Embryonic facial prominence (tissue), 1 donor: ENCODE measurements around the gene IFNL4.
"Not testable (repeated sequence)": the region's sequence is repeated elsewhere in the genome, so short reads cannot be mapped to it uniquely, and the experiment has no call there.

Source experiments
- DNase-seq: peaks from one replicate; pipeline ENCODE4 v3.0.0-alpha.2; 2016; ENCODE audit errors: extremely low spot score

Gene IFNL4

DNA sequence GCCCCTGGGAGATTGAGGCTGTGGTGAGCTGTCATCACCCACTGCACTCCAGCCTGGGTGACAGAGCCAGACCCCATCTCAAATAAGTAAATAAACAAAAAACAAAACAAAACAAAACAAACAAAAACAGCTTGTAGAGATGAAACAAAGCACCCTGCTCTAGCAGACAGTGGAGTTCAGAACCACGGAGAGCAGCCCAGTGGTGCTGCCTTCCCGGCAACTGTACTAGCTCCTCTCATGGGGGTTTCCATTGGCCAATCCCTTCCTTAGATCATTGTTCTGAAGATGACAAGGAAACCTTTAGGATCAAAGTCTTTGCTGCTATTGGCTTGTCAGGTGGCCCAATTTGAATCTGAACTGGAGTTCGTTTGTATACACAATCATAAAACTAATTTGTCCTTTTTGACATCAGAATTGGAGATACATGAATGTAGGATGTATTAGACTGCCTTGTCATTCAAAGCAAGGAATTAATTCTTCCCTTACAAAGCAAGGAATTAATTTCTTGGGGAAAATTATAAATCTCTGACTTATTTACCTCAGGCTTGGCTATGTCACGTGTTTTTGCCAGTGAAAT, 24.9 kb downstream of the IFNL4 start:
- DNase-seq: no peak

DNA sequence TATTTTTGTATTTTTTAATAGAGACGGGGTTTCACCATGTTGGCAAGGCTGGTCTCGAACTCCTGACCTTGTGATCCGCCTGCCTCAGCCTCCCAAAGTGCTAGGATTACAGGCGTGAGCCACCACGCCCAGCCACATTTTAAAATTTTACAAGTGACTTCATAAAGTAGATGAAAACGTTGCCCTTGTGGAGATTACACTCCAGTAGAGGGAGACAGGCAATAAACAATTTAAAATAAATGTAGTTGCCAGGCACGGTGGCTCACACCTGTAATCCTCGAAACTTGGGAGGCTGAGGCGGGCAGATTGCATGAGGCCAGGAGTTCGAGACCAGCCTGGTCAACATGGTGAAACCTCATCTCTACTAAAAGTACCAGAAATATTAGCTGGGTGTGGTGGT, 29.5 kb downstream of the IFNL4 start:
- not testable (repeated sequence) for DNase-seq

DNA sequence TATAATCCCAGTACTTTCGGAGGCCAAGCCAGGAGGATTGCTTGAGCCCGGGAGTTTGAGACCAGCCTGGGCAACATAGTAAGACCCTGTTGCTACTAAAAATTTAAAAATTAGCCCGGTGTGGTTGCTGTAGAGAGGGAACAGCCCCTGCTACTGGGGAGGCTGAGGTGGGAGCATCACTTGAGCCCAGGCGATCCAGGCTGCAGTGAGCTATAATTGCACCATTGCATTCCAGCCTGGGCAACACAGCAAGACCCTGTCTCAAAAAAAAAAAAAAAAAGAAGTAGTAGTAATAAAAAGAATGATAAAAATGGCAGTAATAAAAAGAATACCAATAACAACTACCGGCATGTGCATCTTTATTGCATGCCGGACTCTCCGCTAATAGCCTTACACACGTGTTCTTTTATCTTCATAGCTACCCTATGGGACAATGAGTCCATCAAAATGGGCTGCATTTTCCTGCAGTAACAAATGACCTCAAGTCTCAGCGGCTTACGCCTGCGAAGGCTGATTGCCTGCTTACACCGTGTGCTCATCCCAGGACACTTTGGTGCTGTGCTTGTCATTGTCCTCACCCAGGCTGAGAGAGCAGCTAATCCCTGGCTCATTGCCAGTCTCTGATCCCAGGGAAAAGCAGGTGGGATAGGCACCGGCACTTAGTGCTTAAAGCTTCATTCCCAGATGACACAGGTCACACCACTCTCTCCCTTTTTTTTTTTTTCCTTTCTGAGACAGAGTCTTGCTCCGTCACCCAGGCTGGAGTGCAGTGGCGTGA, 30.2 kb downstream of the IFNL4 start:
- DNase-seq: no peak

DNA sequence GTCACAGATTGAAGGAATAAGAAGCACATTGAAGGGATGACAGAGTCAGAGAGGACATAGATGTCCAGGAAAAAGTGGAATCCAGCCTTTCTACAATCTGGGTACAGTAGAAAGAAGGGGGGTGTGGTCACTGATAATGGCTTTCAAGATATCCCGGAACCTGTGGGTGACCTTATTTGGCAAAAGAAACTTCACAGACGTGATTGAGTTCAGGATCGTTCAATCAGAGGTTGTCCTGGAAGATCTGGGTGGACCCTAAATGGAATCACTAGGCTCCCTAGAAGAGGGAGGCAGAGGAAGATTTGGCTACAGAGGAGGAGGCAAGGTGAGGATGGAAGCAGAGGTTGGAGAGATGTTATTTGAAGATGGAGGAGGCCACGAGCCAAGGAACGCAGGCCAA, 31.6 kb downstream of the IFNL4 start:
- DNase-seq: no peak

DNA sequence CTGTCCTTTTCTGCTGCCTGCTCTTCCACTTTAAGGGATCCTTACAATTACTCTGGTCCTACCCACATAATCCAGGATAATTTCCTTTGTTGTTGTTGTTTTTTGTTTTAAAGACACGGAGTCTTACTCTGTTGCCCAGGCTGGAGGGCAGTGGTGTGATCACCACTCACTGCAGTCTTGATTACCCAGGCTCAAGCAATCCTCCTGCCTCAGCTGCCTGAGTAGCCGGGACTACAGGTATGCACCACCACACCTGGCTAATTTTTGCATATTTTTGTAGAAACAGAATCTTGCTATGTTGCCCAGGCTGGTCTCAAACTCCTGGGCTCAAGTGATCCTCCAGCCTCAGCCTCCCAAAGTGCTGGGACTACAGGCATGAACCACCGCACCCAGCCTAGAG, 33.3 kb downstream of the IFNL4 start:
- DNase-seq: not testable (repeated sequence)

DNA sequence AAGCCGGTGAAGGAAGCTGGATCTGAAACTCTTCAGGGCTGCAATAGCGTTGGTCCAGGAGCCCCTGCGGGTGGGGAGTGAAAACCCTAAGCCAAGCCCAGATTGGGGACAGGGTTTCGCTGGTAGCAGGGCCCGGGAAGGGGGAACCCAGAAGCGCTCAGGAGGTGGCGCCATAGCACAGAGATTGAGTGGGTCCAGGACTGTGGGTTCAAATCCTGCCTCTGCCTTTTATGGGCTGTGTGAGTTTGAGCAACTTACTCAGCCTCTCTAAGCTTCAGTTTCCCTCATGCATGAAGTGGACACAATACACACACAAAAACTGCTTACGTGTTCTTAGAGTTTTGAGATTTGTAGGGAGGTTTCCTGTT, 36.3 kb downstream of the IFNL4 start:
- no peak for DNase-seq

DNA sequence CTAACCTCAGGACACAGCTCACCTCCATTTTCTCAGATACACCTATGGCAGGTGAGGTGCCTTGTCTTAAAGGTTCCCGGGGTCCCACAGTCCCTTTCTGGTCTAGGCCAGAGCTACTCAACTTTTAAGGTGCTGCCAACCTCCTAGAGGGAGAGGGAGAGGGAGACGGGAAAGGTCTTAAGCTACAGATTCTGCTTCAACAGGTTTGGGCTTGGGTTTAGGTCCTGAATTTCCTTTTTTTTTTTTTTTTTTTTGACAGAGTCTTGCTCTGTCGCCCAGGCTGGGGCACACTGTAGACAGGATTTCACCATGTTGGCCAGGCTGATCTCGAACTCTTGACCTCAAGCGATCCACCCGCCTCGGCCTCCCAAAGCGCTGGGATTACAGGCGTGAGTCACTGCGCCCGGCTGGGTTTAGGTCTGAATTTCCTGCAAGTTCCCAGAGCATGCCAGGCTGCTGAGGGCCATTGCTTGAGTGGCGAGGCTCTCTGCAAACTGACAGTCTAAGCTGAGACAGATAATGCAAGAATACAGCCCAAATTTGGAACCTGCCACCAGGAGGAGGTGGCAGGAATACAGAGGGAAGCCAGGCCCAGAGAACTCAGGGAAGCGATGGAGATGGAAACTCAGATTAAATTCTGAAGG, 36.8 kb downstream of the IFNL4 start:
- no peak for DNase-seq

DNA sequence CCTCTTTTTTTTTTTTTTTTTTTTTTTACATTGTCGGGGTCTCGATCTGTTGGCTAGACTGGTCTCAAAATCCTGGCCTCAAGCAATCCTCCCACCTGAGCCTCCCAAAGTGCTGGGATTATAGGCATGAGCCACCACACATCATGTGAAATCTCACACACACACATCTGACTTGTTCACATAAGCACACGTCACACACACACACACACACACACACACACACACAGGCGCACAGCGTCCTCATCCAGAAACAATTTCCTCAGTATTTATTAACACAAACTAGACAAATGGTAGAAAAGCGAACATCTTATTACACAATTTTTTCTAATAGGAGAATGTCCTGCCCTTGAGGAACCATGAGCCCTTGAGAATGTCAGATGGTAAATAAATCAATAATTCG, 39.5 kb downstream of the IFNL4 start:
- no peak for DNase-seq

DNA sequence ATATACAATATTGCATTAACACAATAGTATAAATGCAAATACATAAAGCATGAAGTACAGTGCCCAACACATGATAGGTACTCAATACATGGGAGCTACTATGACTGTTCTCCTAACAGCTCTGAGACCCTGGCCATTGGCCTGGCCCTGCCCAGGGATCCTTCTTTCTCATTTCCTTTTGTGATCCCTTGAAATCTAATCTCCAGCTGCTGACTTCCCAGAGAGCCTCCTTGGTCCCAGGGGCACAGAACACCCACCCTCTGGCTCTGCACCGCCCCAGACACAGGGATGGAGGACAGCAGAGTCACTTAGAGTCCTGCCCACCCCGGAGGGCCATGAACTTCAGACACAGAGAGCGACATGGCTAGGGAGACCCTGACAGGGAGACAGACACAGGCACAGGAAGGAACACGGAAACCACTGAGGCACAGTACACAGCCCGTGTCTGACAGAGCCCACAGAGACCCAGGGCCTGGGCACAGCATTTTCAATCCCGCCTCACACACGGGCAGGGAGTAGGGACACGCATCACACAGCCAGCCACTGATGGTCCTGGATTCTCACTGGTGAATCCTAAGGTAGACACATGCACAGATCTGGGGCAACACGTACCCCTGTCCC, 40.4 kb downstream of the IFNL4 start:
- DNase-seq: no peak

DNA sequence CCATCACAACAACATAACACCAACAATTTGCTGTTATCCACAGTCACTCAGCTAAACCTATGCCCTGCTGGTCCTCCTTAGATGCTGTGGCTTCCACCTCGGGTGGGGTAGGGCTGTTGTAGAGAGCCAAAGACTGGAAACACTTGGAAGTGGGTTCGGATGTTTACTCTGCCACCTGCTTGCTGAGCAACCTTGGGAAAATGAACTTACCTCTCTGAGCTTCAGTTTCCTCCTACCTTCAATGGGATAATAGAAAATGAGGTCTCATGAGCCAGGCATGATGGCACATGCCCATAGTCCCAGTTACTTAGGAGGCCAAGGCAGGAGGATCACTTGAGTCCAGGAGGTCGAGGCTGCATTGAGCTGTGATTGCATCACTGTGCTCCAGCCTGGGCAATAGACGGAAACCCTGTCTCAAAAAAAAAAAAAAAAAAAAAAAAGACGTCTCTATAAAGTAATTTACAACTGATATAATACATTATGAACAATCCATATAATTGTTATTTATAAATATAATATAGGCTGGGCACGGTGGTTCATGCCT, 41.3 kb downstream of the IFNL4 start:
- no peak for DNase-seq

DNA sequence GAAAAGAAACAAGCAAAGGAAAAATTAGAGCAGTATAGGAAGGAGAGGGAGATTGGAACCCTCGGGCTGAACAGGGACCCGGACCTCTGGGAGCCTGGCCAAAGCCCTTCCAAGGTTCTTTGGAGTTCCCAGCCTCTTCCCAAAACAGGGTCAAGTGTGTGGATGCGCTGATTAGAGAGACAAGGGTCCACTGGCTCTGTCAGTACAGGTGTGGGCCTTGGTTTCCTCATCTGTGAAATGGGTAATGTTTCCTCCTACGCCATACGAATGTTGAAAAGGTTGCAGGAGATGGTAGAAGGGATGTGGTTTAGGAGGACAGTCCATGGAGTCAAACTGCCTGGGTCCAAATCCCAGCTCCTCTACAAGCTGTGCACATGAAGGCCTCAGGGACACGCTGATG, 42.5 kb downstream of the IFNL4 start:
- no peak for DNase-seq

DNA sequence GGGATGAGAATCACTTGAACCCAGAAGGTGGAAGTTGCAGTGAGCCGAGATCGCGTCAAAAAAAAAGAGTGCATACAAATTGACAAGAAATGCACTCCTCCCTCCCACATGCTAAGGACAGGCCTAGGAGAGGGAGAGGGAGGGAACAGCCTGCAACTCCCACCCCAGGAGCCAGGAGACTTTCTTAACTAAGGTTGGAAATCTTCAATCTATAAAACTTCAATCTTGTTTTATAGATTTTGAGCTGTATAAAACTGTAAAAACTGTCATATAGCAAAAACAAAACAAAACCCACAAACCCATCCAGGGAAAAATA, 43.2 kb downstream of the IFNL4 start:
- DNase-seq: no peak

DNA sequence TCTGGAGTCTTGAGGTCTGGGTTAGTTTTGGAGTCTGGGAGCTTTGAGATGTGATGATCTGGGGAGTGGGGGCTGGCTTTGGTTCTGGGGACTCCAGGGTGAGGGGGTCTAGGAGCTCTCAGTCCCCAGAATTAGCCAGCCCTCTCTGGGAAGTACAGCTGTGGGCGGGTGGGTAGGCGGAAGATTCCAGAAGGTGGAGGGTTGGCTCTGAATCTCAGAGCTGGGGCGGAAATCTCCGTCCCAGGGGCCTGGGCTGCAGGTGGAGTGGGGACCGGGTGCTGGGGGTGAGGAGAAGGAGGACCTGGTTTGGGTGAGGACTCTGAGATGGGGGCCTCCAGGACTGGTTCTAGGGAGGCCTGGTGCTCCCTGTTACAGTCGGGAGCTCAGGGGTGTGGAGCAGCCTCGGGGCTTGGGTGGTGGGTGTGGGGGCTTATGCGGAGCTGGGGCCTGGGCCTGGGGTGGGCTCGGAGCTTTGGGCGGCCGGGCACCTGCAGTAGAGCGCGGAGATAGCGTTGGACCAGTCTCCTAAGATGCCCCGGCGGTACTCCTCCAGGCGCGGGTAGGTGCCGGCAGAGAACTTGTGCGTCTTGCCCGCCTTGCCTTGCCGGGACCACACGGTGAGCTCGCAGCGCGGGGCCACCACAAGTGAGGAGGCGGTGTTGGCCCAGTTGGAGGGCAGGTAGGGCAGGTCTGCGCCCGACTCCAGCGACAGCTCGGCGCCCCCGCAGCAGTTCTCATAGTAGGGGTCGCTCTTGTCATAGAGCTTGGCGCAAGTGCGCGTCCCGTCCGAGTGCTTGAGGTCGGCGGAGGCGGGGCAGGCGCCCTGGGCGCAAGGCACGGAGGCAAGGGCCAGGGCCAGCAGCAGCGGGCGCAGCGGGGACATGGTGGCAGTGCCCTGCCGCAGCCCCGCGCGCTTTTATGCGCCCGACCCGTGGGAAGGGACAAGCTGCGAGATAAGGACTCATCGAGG, 45.0 kb downstream of the IFNL4 start, which contains the start of gene SYCN:
TSS of gene SYCN (minus strand) at position 892 of the 970 bp plus-strand sequence. CDS start at position 883, 9 bp downstream.
- no peak for DNase-seq

DNA sequence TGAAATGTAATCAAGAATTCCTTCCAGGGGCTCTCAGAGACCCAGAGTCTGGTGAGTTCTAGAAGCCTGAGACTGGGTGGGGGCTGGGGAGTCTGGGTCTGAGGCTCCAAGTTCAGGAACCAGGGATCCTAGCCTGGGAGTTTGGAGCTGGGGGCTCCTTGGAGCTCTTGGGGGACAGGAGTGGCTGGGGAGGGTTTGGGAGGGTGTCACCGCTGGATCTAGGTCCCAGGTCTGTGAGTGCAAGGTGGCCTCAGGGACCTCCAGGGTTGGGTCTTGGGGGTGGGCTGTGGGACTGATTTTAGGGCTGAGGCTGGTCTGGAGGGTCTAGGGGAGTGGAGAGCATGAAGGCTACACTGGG, 45.7 kb downstream of the IFNL4 start:
- no peak for DNase-seq

DNA sequence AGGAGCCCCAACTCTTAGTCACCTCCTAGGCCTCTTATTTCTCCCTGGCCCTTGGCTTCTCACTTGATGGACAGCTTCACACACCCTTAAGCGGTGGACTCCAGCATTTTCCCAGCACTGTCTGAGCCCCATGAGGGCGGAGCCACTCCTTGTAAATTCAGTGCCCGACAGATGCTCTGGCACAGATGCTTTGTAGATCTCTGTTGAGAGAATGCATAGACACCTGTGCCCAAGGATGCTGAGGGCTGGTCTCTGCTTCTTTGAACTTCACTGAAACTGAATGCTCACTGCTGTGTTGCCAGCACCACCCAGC, 47.9 kb downstream of the IFNL4 start:
- no peak for DNase-seq

DNA sequence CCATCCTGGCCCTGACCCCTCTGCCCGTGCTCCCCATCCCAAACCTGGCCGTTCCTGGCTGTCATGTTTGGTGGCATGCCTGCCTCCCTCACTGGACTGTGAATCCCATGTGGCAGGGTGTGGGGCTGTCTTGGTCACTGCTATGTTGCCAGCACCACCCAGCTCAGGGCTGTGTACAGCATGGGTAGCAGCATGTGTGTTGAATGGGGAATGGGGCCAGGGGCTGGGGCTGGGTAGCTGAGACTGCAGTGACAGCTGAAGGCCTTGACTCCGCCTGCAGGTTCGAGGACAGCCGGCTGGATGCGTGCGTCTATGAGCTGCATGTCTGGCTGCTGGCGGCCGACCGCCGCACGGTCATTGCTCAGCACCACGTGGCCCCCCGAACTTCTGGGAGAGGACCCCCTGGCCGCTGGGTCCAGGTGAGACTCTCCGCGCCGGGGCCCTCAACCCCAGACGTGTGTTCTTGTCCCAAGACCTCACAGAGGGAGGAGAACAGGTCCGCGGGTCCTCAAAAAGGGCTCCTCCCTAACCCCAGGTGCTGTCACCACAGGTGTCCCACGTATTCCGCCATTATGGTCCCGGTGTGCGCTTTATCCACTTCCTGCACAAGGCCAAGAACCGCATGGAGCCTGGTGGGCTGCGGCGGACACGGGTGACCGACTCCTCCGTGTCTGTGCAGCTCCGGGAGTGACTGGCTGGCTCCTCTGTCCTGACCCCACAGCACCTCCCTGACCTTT, 48.4 kb downstream of the IFNL4 start:
- DNase-seq: no peak

DNA sequence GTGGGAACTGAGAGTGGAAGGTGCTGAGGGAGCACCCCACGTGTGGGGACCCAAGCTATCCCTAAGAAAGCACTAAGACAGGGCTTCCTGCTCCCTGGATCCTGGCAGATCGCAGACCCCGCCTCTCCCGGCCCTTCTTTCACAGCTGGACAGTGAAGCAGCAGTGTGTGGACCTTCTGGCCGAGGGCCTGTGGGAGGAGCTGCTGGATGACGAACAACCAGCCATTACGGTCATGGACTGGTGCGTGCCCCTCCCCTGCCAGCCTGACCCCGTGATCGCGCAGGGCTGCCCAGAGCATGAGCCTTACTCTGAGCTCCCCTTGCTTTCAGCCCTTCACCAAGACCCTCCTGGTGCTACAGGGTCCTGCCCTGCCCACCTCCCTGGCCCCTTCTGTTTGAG, 49.6 kb downstream of the IFNL4 start:
- no peak for DNase-seq

DNA sequence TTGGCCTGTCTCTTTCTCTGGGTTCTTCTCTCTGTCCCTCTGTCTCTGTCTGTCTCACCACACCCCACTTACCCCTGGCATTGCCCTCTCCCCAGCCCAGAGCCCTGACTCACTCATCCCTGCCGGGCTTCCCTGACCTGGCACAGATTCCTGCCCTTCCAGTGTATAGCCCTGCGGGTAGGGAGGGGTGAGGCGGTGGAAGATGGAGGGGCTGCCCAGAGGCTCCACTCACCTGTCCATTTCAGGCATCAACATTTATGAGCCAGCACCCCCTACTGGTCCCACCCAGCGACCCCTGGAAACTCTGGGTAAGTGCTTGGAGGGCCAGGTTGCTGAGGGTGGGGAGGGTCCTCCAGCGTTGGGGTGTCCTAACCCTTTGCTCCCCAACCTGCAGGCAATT, 50.8 kb downstream of the IFNL4 start:
- DNase-seq: no peak

DNA sequence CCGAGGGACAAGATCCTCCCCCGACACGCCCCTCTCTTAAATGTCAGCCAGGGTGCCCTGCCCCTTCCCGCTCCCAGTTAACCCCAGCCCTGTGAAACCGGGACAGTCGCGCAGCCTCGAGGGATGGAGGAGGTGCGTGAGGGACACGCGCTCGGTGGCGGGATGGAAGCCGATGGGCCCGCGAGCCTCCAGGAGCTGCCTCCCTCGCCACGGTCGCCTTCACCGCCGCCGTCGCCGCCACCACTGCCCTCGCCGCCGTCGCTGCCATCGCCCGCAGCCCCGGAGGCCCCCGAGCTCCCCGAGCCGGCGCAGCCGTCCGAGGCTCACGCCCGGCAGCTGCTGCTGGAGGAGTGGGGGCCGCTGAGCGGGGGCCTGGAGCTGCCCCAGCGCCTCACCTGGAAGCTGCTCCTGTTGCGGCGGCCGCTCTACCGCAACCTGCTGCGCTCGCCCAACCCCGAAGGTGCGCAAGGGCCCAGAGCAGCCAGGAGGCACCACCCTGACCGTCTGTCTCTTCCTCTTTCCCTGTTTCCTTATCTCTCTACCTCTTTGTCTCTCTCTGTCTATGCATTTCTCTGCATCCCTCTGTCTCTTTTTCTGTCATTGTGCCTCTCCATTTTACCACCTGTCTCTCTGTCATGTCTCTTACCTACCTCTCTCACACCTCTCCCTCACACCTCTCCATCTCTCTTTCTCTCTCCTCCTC, 51.6 kb downstream of the IFNL4 start, which contains the start of gene NCCRP1:
TSS of gene NCCRP1 (plus strand) at position 105 of the 703 bp plus-strand sequence. CDS start at position 124, 19 bp downstream.
- DNase-seq: no peak

DNA sequence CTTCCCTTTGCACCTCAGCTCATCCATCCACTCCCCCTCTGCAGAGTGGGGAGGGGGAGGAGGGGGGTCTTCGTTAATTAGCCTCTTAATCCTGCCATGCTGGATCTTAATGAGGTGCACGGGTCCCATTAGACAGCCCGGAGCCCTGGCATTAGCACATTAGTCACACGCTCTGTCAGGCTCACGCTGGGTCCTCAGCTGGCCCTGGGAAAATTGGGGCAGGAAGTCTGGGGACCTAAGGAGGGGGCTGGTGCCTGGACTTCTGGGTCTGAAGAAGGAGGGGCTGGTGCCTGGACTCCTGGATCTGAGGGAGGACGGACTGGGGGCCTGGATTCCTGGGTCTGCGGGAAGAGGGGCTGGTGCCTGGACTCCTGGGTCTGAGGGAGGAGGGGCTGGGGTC, 52.3 kb downstream of the IFNL4 start:
- DNase-seq: no peak
